PC-3 (cell line): ENCODE results near the gene FAM163B.

Source experiments
- EZH2 ChIP-seq: fragments of 300-600 bp; sonication (generic); IDR thresholded peaks from one replicate; pipeline ENCODE4 v1.6.1; 2017; ENCODE audit warnings: antibody characterized with exemption, mild to moderate bottlenecking, low read length; ENCODE audit not compliant: unreplicated experiment
- TF ChIP-seq, protein P1 (sequence below): fragments of 300-600 bp; sonication (generic); conservative IDR thresholded peaks from 2 replicates; pipeline ENCODE4 v1.5.1; 2017; ENCODE audit warnings: antibody characterized with exemption, low read depth, mild to moderate bottlenecking, low read length

DNA sequence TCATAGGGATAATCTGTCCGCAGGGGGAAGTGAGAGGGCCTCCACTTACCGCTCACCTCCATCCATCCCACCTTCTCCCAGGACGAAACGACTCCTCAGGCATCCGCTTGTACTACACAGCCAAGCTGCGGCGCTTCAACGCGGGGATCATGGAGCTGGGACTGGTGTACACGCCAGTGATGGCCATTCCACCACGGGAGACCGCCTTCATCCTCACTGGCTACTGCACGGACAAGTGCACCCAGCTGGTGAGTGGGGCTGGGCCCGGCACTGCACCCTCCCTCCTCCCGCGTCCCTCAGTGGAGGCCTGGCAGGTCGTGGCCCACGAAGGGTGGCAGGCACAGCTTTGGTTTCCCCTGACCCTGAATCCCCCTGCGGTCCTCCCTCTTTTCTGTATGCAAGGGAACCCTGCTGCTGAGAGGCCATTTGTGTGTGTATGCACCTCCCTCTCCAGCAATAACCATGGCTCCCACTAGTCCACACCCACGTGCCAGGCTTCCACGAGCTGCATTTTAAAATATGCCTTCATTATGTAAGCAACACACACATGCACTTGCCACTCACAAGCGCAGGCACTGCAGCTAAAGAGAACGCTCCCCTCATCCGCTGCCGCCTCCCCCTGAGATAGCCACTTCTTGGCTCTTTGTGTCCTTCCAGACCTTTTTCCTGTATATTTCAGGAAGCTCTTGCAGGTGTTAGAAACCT is 38.7 kb upstream of the FAM163B start:
- TF ChIP-seq, protein P1, sequence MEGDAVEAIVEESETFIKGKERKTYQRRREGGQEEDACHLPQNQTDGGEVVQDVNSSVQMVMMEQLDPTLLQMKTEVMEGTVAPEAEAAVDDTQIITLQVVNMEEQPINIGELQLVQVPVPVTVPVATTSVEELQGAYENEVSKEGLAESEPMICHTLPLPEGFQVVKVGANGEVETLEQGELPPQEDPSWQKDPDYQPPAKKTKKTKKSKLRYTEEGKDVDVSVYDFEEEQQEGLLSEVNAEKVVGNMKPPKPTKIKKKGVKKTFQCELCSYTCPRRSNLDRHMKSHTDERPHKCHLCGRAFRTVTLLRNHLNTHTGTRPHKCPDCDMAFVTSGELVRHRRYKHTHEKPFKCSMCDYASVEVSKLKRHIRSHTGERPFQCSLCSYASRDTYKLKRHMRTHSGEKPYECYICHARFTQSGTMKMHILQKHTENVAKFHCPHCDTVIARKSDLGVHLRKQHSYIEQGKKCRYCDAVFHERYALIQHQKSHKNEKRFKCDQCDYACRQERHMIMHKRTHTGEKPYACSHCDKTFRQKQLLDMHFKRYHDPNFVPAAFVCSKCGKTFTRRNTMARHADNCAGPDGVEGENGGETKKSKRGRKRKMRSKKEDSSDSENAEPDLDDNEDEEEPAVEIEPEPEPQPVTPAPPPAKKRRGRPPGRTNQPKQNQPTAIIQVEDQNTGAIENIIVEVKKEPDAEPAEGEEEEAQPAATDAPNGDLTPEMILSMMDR: no peak
- TF ChIP-seq EZH2: no peak
